ENCODE results near the gene EIF4A3. TPM values are rescaled to one million over a fixed set of nuclear protein-coding genes. Genes with fewer than 3 reads are reported as not detected.

EIF4A3 gene
- total RNA-seq, 1 experiment from 2014 or later = 124 TPM

GRCh38 chr17:80173126-80173525 is 26.2 kb upstream of the EIF4A3 start:
- CTCF ChIA-PET = no interaction called here
- Mint-ChIP-seq H3K27ac (ENCODE audit: unreplicated experiment) (no peak overlapping the region), H3K9me3 (ENCODE audit: low read depth, unreplicated experiment) (no peaks in the 10 kb centered on the region), H3K36me3 (ENCODE audit: insufficient read depth, unreplicated experiment) (peaks cover 22% of the 10 kb centered on the region), H3K27me3 (ENCODE audit: unreplicated experiment) (no peaks in the 10 kb centered on the region), H3K4me3 (ENCODE audit: low read depth, unreplicated experiment) (no peak overlapping the region), H3K4me1 (ENCODE audit: low read depth, unreplicated experiment) (peaks cover 38% of the 10 kb centered on the region)
- no peak for DNase-seq
- TF ChIP-seq CTCF (IDR thresholded peaks at IDR 0.05; ENCODE audit: unreplicated experiment) = no peak
- no TSS peak for BruUV-seq (replicated peaks)
- intact Hi-C loops (cut with micrococcal nuclease; ENCODE audit: unreplicated experiment) = no loop called here

GRCh38 chr17:80171681-80172080 is 24.8 kb upstream of the EIF4A3 start:
- H3K4me1 Mint-ChIP-seq (ENCODE audit: low read depth, unreplicated experiment) = peaks cover 38% of the 10 kb centered on the region
- no peak for TF ChIP-seq CTCF (IDR thresholded peaks at IDR 0.05; ENCODE audit: unreplicated experiment)
- H3K27ac Mint-ChIP-seq (ENCODE audit: unreplicated experiment) = no peak overlapping the region
- no peaks in the 10 kb centered on the region for H3K27me3 Mint-ChIP-seq (ENCODE audit: unreplicated experiment)
- H3K36me3 Mint-ChIP-seq (ENCODE audit: insufficient read depth, unreplicated experiment) = peaks cover 22% of the 10 kb centered on the region
- no peak for DNase-seq
- H3K4me3 Mint-ChIP-seq (ENCODE audit: low read depth, unreplicated experiment) = no peak overlapping the region
- H3K9me3 Mint-ChIP-seq (ENCODE audit: low read depth, unreplicated experiment) = no peaks in the 10 kb centered on the region
- BruUV-seq (replicated peaks) = TSS peak; percentile 20
- CTCF ChIA-PET = interaction anchor here (0.6 kb wide), 1 partner anchor 165 kb away, joined by 3 read pairs; no protein-coding TSS in a partner anchor
- intact Hi-C loops (cut with micrococcal nuclease; ENCODE audit: unreplicated experiment) = no loop called here

- TF ChIP-seq CTCF (IDR thresholded peaks at IDR 0.05; ENCODE audit: unreplicated experiment) = no peak
- BruUV-seq (replicated peaks) = TSS peak; percentile 78
- Mint-ChIP-seq H3K4me3 (ENCODE audit: low read depth, unreplicated experiment) (peak within 1 kb of the TSS; percentile 72), H3K4me1 (ENCODE audit: low read depth, unreplicated experiment) (peaks cover 30% of the 10 kb centered on the region), H3K27me3 (ENCODE audit: unreplicated experiment) (no peaks in the 10 kb centered on the region), H3K27ac (ENCODE audit: unreplicated experiment) (peak within 1 kb of the TSS; percentile 67), H3K9me3 (ENCODE audit: low read depth, unreplicated experiment) (no peaks in the 10 kb centered on the region), H3K36me3 (ENCODE audit: insufficient read depth, unreplicated experiment) (peaks cover 16% of the 10 kb centered on the region)
- intact Hi-C loops (cut with micrococcal nuclease; ENCODE audit: unreplicated experiment) = no loop called here
- DNase-seq = peak; percentile 81
- CTCF ChIA-PET = interaction anchor here (0.5 to 1.0 kb wide), 2 partner anchors 69 to 373 kb away, joined by 3 to 7 read pairs; partner anchors contain the start of gene GAA
Measured at GRCh38 chr17:80169784-80170500, 23.0 kb upstream of the EIF4A3 start, which contains the start of gene CARD14. Gene CARD14 (plus strand): TSS chr17:80170030. CDS start chr17:80181439, 11,409 bp downstream.

GRCh38 chr17:80169107-80169506 is 22.2 kb upstream of the EIF4A3 start:
- Mint-ChIP-seq H3K4me1 (ENCODE audit: low read depth, unreplicated experiment) (peaks cover 28% of the 10 kb centered on the region), H3K27me3 (ENCODE audit: unreplicated experiment) (no peaks in the 10 kb centered on the region), H3K27ac (ENCODE audit: unreplicated experiment) (peak overlapping the region; percentile 64), H3K9me3 (ENCODE audit: low read depth, unreplicated experiment) (no peaks in the 10 kb centered on the region), H3K36me3 (ENCODE audit: insufficient read depth, unreplicated experiment) (peaks cover 16% of the 10 kb centered on the region), H3K4me3 (ENCODE audit: low read depth, unreplicated experiment) (peak overlapping the region; percentile 9)
- no peak for TF ChIP-seq CTCF (IDR thresholded peaks at IDR 0.05; ENCODE audit: unreplicated experiment)
- CTCF ChIA-PET = interaction anchor here (0.5 to 1.0 kb wide), 2 partner anchors 68 to 373 kb away, joined by 3 to 7 read pairs; partner anchors contain the start of gene GAA
- DNase-seq = no peak
- intact Hi-C loops (cut with micrococcal nuclease; ENCODE audit: unreplicated experiment) = no loop called here
- BruUV-seq (replicated peaks) = no TSS peak
